Measurements from ENCODE around the gene TMEM242. TPM values are rescaled to one million over a fixed set of nuclear protein-coding genes. Genes with fewer than 3 reads are reported as not detected.

Gene TMEM242
- total RNA-seq, 1 donor from 2014 or later: 9.7 TPM

DNA sequence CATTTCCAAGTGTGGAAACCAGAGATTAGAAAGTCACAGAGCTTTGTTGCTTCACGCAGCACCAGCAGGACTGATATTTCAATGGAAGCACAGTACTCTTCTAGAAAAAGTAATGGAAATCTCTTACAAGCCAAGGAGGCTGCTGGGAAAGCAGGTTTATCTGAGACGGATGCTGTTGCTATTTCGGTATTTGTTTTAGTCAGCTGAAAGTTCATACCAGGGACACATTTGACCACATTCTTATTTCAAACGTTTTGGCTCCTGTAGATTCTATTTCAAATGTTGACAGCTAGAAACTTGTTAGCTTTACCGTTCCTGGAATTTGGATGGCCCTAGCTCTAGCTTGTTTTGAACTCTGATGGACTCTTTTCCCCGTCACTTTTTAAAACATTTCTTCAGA lies 3.7 kb upstream of the TMEM242 start:
- Histone ChIP-seq H3K27me3 (ENCODE audit: insufficient read depth, low read length) (peaks cover 2% of the 10 kb centered on the region), H3K4me1 (ENCODE audit: insufficient read depth, low read length) (peaks cover 29% of the 10 kb centered on the region), H3K9ac (ENCODE audit: low read length) (no peak overlapping the region), H3K9me3 (ENCODE audit: insufficient read depth, low read depth, low read length) (no peaks in the 10 kb centered on the region), H3K79me2 (ENCODE audit: insufficient read depth, low read length) (peaks cover 9% of the 10 kb centered on the region), H3K27ac (ENCODE audit: low read depth, low read length) (no peak overlapping the region), H3K4me2 (ENCODE audit: low read length) (no peak overlapping the region), H3K4me3 (ENCODE audit: insufficient read depth, low read depth, low read length) (no peak overlapping the region), H3K36me3 (ENCODE audit: insufficient read depth, low read length) (no peaks in the 10 kb centered on the region), H2AFZ (ENCODE audit: low read depth, low read length) (no peak overlapping the region), H4K20me1 (ENCODE audit: insufficient read depth, low read length) (no peaks in the 10 kb centered on the region)
- FAIRE-seq: no peak
- H3K36me3 Mint-ChIP-seq (ENCODE audit: low read depth, unreplicated experiment): no peaks in the 10 kb centered on the region
- no peaks in the 10 kb centered on the region for H3K9me3 Mint-ChIP-seq (ENCODE audit: unreplicated experiment)
- peaks cover 20% of the 10 kb centered on the region for H3K4me1 Mint-ChIP-seq (ENCODE audit: low read depth, unreplicated experiment)
- peak; percentile 74 for DNase-seq (ENCODE audit: low read depth)
- H3K27me3 Mint-ChIP-seq (ENCODE audit: low read depth, unreplicated experiment): peaks cover 4% of the 10 kb centered on the region
- no peak overlapping the region for H3K27ac Mint-ChIP-seq (ENCODE audit: unreplicated experiment)
- H3K4me3 Mint-ChIP-seq (ENCODE audit: unreplicated experiment): no peak overlapping the region
- TF ChIP-seq, protein P1, sequence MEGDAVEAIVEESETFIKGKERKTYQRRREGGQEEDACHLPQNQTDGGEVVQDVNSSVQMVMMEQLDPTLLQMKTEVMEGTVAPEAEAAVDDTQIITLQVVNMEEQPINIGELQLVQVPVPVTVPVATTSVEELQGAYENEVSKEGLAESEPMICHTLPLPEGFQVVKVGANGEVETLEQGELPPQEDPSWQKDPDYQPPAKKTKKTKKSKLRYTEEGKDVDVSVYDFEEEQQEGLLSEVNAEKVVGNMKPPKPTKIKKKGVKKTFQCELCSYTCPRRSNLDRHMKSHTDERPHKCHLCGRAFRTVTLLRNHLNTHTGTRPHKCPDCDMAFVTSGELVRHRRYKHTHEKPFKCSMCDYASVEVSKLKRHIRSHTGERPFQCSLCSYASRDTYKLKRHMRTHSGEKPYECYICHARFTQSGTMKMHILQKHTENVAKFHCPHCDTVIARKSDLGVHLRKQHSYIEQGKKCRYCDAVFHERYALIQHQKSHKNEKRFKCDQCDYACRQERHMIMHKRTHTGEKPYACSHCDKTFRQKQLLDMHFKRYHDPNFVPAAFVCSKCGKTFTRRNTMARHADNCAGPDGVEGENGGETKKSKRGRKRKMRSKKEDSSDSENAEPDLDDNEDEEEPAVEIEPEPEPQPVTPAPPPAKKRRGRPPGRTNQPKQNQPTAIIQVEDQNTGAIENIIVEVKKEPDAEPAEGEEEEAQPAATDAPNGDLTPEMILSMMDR (IDR thresholded peaks at IDR 0.05; ENCODE audit: insufficient read depth, low read depth, low read length): no peak
- TF ChIP-seq EZH2 (IDR thresholded peaks at IDR 0.05; ENCODE audit: insufficient read depth, low read length): no peak

DNA sequence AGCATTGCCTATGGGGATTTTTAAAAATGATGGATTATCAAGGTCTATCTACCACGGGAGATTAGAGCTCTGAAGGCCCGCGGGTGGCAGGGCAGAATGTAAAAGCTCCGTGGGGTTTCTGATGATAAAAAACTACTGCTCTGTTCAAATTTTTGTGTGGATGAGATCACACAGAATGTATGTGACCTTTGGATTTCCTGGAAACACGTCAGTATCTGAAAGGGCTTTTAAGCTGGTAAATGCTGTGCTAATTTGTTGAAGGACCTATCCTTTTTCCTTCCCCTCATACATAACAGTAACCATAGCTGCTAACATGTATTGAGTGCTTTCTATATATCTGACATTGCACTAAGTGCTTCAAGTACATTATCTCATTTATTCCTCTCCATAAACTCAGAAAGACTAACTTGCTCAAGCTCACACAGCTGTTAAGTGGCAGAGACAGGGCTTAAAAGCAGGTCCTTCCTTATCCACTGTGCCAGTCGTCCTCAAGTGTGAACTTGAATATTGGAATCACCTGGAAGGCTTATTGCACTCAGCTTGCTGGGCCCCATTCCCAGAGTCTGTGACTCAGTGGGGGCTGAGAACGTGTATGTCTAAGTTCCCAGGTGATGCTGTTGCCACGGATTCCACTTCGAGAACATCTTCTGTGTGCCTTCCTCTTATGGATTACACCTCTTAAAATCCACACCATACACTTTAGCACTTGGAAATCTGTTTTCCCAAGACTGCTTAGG lies 1.9 kb upstream of the TMEM242 start:
- no peaks in the 10 kb centered on the region for H3K9me3 ChIP-seq (ENCODE audit: insufficient read depth, low read depth, low read length)
- H3K36me3 ChIP-seq (ENCODE audit: insufficient read depth, low read length): no peaks in the 10 kb centered on the region
- DNase-seq (ENCODE audit: low read depth): peak; percentile 41
- H3K4me2 ChIP-seq (ENCODE audit: low read length): peak overlapping the region; percentile 52
- FAIRE-seq: no peak
- H3K9ac ChIP-seq (ENCODE audit: low read length): no peak overlapping the region
- Mint-ChIP-seq H3K4me1 (ENCODE audit: low read depth, unreplicated experiment) (peaks cover 20% of the 10 kb centered on the region), H3K27me3 (ENCODE audit: low read depth, unreplicated experiment) (peaks cover 4% of the 10 kb centered on the region), H3K9me3 (ENCODE audit: unreplicated experiment) (no peaks in the 10 kb centered on the region), H3K36me3 (ENCODE audit: low read depth, unreplicated experiment) (no peaks in the 10 kb centered on the region), H3K4me3 (ENCODE audit: unreplicated experiment) (no peak overlapping the region), H3K27ac (ENCODE audit: unreplicated experiment) (peak overlapping the region; percentile 29)
- no peak overlapping the region for H3K4me3 ChIP-seq (ENCODE audit: insufficient read depth, low read depth, low read length)
- H3K27me3 ChIP-seq (ENCODE audit: insufficient read depth, low read length): no peaks in the 10 kb centered on the region
- no peak overlapping the region for H2AFZ ChIP-seq (ENCODE audit: low read depth, low read length)
- TF ChIP-seq EZH2 (IDR thresholded peaks at IDR 0.05; ENCODE audit: insufficient read depth, low read length): no peak
- TF ChIP-seq, protein P1 (IDR thresholded peaks at IDR 0.05; ENCODE audit: insufficient read depth, low read depth, low read length): no peak
- no peaks in the 10 kb centered on the region for H4K20me1 ChIP-seq (ENCODE audit: insufficient read depth, low read length)
- peak overlapping the region; percentile 27 for H3K27ac ChIP-seq (ENCODE audit: low read depth, low read length)
- H3K4me1 ChIP-seq (ENCODE audit: insufficient read depth, low read length): peaks cover 28% of the 10 kb centered on the region
- H3K79me2 ChIP-seq (ENCODE audit: insufficient read depth, low read length): peaks cover 16% of the 10 kb centered on the region

DNA sequence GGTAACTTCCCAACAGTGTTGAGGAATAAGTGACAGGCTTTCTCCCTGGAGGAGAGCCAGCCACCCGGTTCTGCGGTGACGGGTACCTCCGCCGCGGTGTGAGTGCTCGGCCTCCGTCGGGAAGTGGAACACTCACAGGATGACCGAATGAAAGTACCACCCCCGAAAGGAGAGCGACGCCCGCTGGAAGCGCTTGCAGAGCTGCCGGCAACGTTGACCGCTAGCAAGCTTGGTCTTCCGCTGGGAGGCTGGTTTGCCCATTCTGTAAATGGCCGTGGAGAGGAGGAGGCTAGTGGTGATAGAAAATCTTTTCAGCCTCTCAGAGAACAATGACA lies 614 bp upstream of the TMEM242 start:
- Mint-ChIP-seq H3K36me3 (ENCODE audit: low read depth, unreplicated experiment) (no peaks in the 10 kb centered on the region), H3K4me3 (ENCODE audit: unreplicated experiment) (peak overlapping the region; percentile 98), H3K4me1 (ENCODE audit: low read depth, unreplicated experiment) (peaks cover 11% of the 10 kb centered on the region), H3K27me3 (ENCODE audit: low read depth, unreplicated experiment) (peaks cover 4% of the 10 kb centered on the region), H3K27ac (ENCODE audit: unreplicated experiment) (peak overlapping the region; percentile 98), H3K9me3 (ENCODE audit: unreplicated experiment) (no peaks in the 10 kb centered on the region)
- peak; percentile 82 for DNase-seq (ENCODE audit: low read depth)
- H3K9me3 ChIP-seq (ENCODE audit: insufficient read depth, low read depth, low read length): no peaks in the 10 kb centered on the region
- no peaks in the 10 kb centered on the region for H3K36me3 ChIP-seq (ENCODE audit: insufficient read depth, low read length)
- H3K27ac ChIP-seq (ENCODE audit: low read depth, low read length): peak overlapping the region; percentile 94
- H3K4me1 ChIP-seq (ENCODE audit: insufficient read depth, low read length): peaks cover 21% of the 10 kb centered on the region
- peak overlapping the region; percentile 94 for H2AFZ ChIP-seq (ENCODE audit: low read depth, low read length)
- H3K27me3 ChIP-seq (ENCODE audit: insufficient read depth, low read length): no peaks in the 10 kb centered on the region
- peak overlapping the region; percentile 90 for H3K9ac ChIP-seq (ENCODE audit: low read length)
- peak overlapping the region; percentile 98 for H3K4me2 ChIP-seq (ENCODE audit: low read length)
- H4K20me1 ChIP-seq (ENCODE audit: insufficient read depth, low read length): no peaks in the 10 kb centered on the region
- H3K79me2 ChIP-seq (ENCODE audit: insufficient read depth, low read length): peaks cover 16% of the 10 kb centered on the region
- peak overlapping the region; percentile 95 for H3K4me3 ChIP-seq (ENCODE audit: insufficient read depth, low read depth, low read length)
- TF ChIP-seq, protein P1 (IDR thresholded peaks at IDR 0.05; ENCODE audit: insufficient read depth, low read depth, low read length): no peak
- no peak for TF ChIP-seq EZH2 (IDR thresholded peaks at IDR 0.05; ENCODE audit: insufficient read depth, low read length)
- no peak for FAIRE-seq

All from astrocyte (in vitro differentiated cells and primary cell).